ENCODE data around the gene TDP1.

Gene TDP1

GRCh38 chr14:89955745-89956660 lies at the start of gene TDP1:
Gene TDP1, plus strand, starts transcription at chr14:89955927. Its CDS starts 7,188 bp downstream, at chr14:89963115.
- DNase-seq, result peak; percentile 53 to 99 (median 96)

GRCh38 chr14:89906000-89906399 lies 49.7 kb upstream of the TDP1 start:
- DNase-seq, result no peak

GRCh38 chr14:89907655-89908054 lies 48.1 kb upstream of the TDP1 start:
- DNase-seq, result no peak

- no peak for DNase-seq
Observed at GRCh38 chr14:89908712-89909450, 46.8 kb upstream of the TDP1 start.

- DNase-seq, result no peak
Observed at GRCh38 chr14:89909586-89909985, 46.1 kb upstream of the TDP1 start.

GRCh38 chr14:89910691-89911009 lies 45.1 kb upstream of the TDP1 start:
- DNase-seq, result no peak

GRCh38 chr14:89911010-89911919 lies 44.5 kb upstream of the TDP1 start:
- peak in 39 of 51 donors; percentile 9 to 84 (median 44) for DNase-seq

GRCh38 chr14:89912221-89912620 lies 43.5 kb upstream of the TDP1 start:
- DNase-seq, result peak in 1 of 51 donors; percentile 66

GRCh38 chr14:89912667-89913211 lies 43.0 kb upstream of the TDP1 start:
- peak in 20 of 51 donors; percentile 7 to 72 (median 28) for DNase-seq

GRCh38 chr14:89915114-89915878 lies 40.4 kb upstream of the TDP1 start:
- DNase-seq, result peak in 30 of 51 donors; percentile 5 to 72 (median 29)

- no peak for DNase-seq
Observed at GRCh38 chr14:89918721-89919120, 37.0 kb upstream of the TDP1 start.

GRCh38 chr14:89920056-89920455 lies 35.7 kb upstream of the TDP1 start:
- no peak for DNase-seq

- DNase-seq, result no peak
Observed at GRCh38 chr14:89921346-89921745, 34.4 kb upstream of the TDP1 start.

- DNase-seq, result peak in 10 of 51 donors; percentile 18 to 70 (median 32)
Observed at GRCh38 chr14:89922031-89922907, 33.5 kb upstream of the TDP1 start.

GRCh38 chr14:89924268-89924667 lies 31.5 kb upstream of the TDP1 start:
- no peak for DNase-seq

GRCh38 chr14:89926694-89927093 lies 29.0 kb upstream of the TDP1 start:
- DNase-seq, result no peak

GRCh38 chr14:89927186-89927865 lies 28.4 kb upstream of the TDP1 start:
- peak in 4 of 51 donors; percentile 5 to 22 (median 14) for DNase-seq

GRCh38 chr14:89933002-89933401 lies 22.7 kb upstream of the TDP1 start:
- DNase-seq, result no peak

All from hypothalamus (tissue), 51 donors.